ENCODE measurements around the gene AMMECR1L.
A peak's percentile ranks its signal among the peaks of the same experiment; 100 is the strongest.
"Not testable (repeated sequence)": the region's sequence is repeated elsewhere in the genome, so short reads cannot be mapped to it uniquely, and the experiment has no call there.

AMMECR1L gene

DNA sequence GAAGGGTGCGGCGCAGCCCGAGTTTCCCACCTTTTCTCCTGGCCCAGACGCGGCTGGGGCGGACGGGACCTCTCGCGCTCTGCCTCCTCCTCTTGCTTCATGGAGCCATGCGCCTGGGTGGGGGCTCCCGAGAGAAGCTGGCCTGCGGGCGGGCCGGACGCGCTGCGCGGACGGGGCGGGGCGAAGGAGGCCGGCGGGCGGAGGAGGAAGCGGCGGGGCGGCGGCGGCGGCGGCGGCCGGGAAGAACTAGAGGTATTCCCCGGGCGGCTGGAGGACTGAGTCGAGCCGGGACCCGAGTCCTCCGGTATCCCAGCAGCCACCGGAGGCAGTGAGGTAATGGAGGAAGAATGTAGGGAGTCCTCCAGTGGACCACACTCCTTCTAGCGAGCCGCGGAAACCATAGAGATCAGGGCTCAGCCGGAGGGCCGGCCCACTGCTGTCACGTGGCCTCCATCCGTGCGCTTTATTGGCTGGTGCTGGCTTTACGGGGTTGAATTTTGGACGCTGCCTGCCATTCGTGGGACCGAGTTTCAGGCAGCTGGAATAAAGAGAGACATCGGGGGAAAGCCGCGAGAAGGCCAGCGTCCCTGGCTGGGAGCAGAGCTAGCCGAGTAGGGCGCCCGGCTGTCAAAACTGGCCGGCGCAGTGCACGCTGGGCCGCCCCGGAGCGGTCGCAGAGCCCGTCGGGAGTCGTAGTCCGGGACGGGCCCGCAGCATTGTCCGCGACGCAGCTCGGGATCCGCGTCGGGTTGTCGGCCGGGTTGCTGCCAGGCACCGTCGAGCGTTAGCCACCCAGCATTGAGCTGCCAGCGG, at the start of gene AMMECR1L:
TSS of gene AMMECR1L (minus strand) at position 177 of the 813 bp plus-strand sequence. CDS start 11,722 bp downstream, outside the sequence.
- DNase-seq = peak; percentile 49

DNA sequence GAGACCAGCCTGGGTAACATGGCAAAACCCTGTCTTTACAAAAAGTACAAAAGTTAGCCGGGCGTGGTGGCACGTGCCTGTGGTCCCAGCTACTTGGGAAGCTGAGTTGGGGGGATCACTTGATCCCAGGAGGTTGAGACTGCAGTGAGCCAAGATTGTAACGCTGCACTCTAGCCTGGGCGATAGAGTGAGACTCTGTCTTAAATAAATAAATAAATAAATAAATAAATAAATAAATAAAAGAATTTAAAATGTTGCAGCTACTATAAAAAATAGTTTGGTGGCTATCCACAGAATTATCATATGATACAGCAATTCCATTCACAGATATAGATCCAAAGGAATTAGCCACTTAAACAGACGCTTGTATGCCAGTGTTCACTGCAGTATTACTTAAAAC, 49.6 kb upstream of the AMMECR1L start:
- DNase-seq = no peak

DNA sequence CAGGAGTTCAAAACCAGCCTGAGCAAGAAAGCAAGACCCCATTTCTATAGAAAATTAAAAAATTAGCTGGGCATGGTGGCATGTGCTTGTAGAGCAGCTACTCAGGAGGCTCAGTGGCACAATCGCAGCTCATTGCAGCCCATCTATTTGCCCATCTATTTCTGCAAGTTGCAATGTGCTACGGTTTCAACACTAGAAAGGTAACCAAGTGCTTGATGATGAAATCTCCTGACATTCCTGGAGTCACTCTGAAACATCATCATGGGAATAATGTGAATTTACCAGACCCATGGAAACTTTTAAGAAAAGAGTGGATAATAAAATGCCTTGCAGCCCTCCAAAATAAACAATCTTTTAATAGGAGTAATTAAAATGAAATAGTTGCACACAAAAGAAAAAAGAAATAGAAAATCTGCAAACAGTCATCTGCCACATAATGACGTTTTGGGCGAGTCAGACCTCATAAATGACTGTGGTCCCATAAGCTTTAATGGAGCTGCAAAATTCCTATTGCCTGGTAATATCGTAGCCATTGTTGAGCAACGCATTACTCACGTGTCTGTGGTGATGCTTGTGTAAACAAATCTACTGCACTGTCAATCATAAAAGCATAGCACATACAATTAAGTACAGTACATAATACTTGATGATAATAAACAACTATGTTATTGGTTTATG, 46.6 kb upstream of the AMMECR1L start:
- no peak for DNase-seq

DNA sequence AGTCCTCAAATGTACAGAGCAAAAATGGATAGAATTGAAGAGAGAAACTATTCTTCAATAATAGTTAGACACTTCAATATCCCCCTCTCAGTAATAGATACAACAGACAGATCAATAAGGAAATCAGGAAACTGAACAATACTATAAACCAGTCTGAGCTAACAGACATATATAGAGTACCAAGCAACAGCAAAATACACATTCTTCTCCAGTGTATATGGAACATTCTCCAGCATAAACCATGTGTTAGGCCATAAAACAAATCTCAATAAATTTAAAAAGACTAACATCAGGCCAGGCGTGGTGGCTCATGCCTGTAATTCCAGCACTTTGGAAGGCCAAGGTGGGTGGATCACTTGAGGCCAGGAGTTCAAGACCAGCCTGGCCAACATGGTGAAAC, 43.7 kb upstream of the AMMECR1L start:
- DNase-seq = no peak

DNA sequence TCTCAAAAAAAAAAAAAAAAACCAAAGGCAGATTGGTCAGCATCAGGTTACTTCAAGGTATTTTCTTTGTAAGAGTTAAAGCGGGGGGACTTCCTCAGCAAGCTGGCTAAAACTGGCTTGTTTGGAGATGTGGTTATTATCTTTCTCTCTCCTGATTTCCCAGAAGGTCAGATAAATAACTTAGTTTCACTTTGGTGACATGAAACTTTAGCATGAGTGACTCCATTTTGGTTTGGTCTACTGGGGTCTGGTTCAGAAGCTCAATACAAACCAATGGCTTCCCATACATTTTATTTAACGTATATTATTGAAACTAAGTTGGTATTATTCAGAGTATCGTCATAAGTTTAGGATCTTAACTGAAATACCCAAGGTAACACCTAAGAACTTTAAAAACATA, 41.6 kb upstream of the AMMECR1L start:
- no peak for DNase-seq

DNA sequence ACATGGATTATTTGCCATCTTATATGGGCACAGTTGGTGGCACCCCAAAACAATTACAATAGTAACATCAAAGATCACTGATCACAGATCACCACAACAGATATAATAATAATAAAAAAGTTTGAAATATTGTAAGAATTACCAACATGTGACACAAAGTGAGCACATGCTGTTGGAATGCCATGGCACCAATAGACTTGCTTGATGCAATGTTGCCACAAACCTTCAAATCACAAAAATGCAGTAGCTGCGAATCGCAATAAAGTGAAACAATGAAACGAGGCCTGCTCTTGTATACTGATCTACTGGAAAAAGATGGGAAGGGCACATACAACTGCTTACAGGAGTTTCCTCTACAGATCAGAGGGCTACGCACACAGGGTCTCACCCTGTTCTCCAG, 32.2 kb upstream of the AMMECR1L start:
- no peak for DNase-seq

DNA sequence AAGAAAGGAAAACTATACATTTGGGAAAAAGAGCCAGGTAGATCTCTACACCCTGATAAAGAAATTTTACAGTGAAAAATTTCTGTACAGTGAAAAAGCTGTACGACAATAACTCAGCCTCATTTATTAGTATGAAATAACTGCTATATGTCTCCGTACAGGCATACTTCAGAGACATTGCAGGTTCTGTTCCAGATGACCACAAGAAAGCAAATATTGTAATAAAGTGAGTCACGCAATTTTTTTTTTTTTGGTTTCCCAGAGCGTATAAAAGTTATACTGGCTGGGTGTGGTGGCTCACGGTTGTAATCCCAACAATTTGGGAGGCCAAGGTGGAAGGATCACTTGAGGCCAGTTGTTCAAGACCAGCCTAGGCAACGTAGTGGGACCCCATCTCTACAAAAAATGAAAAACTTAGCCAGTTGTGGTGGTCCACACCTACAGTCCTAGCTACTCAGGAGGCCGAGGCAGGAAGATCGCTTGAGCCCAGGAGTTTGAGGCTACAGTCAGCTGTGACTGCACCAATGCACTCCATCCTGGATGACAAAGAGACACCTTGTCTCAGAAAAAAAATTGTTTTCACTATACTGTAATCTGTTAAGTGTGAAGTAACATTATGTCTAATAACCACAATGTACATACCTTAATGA, 28.2 kb upstream of the AMMECR1L start:
- DNase-seq = no peak

DNA sequence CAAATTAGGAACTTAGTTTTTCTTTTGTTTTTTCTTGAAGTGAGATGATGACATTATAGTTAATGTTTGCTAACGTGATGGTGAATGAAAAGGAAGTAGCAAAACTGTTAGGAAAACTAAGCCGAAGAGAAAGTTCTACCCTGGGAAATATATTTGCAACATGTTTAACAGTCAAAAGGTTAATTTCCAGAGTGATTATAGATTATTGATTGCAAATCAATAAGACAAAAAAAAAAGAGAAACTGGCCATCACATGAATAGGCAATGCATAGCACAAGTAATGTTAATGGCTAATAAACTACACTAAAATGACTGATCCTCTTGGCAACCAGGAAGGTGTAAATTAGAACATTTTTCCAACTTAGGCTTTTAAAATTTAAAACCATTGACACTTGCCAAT, 26.0 kb upstream of the AMMECR1L start:
- no peak for DNase-seq

DNA sequence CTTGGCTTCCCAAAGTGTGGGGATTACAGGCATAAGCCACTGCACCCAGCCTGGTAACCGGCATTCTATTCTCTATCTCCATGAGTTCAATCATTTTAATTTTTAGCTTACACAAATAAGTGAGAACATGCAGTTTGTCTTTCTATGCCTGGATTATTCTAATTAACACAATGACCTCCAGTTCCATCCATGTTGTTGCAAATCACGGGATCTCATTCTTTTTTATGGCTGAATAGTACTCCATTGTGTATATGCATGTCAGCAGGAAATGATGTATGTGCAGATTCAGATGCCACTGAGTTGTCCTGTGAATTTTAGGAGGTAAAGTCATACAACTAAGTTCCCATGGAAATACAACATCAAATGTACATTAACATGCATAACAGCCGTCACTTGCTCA, 24.7 kb upstream of the AMMECR1L start:
- no peak for DNase-seq

DNA sequence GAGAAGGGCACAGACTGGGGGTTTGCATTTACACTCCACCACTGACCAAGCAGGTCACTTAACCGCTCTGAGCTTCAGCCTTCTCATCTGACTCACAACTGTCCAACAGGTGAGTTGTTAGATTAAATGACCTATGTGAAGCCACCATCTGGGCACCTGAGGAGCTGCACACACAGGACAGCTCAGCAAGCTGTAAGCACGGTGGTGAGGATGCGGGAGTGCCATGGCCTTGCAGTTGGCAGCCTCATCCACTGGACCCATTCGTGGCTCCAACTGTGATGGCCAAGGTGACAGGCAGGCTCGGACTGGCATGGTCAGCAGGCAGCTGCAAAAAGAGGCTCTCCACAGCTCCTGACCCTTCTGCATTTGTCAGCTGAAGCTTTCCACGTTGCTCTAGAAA, 23.3 kb upstream of the AMMECR1L start:
- DNase-seq = no peak

DNA sequence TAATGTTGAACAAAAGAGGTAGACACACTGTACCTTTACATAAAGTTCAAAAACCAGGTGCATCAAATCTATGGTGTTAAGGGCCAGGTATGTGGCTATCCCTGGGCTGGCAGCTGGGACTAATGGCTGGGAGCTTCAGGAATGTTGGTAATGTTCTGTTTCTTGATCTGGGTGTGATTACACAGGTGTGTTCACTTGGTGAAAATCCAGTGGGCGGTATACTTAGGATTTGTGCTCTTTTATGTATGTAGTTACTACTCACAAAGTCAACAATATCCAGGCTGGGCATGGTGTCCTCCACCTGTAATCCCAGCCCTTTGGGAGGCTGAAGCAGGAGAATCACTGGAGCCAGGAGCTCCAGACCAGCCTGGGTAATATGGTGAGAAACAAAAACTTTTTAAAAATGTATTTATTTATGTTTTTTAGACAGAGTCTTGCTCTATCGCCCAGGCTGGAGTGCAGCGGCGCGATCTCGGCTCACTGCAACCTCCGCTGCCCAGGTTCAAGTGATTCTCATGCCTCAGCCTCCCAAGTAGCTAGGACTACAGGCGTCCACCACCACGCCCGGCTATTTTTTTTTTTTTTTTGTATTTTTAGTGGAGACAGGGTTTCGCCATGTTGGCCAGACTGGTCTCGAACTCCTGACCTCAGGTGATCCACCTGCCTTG, 22.1 kb upstream of the AMMECR1L start:
- DNase-seq = not testable (repeated sequence)

DNA sequence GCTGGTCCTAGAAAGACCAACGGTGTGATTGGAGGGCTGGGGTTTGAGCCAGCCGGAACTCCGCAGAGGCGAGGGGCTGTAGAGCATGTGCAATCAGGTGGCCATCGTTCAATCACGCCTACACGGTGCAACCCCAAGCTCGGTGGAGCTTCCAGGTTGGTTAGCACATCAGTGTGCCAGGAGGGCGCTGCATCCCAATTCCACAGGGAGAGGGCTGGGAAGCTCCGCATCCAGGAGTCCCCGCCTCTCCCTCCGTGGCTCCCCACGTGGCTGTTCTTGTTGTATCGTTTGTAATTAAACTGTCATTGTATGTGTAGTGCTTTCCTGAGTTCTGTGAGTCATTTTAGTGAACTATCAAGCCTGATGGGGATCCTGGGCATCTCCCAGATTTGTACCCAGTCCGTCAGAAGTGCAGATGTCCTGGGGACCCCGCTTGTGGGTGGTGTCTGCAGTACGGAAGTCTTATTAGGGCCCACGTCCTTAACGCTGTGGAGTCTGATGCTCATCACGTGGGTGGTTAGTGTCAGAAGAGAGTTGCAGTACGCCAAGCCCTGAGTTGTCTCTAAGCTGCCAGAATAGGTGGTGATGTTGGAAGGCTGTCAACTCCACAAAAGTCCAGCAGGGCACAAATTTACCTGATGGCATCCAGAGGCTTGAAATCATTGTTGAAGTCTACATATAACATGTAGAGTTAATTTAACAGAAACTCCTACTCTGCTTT, 20.6 kb upstream of the AMMECR1L start:
- DNase-seq = no peak

DNA sequence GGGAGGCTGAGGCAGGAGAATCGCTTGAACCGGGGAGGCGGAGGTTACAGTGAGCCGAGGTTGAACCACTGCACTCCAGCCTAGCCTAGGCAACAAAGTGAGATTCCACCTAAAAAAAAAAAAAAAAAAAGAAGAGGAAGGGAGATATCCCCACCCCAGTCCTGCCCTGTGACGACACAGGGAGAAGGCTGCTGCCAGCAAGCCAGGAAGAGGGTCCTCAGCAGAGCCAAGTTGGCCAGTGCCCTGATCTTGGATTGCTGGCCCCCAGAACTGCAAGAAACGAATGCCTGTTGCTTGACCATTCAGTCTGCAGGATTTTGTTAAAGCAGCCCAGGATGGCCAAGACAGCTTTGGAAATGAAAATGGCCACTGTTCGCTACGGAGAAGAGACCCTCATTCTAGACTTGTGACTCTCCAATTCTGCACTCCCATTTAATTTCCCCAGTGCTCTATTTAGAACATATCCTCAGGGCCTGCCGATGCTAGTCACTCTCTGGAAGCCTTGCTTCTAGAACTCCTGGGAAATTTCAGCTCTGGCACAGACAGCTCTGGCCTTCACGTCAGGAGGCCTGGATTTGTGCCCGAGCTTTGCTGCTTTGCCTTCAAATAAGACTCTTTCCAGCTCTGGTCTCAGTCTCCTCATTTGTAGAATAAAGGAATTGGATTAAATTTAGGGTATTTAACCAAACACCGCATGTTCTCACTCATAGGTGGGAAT, 15.7 kb upstream of the AMMECR1L start:
- DNase-seq = no peak

DNA sequence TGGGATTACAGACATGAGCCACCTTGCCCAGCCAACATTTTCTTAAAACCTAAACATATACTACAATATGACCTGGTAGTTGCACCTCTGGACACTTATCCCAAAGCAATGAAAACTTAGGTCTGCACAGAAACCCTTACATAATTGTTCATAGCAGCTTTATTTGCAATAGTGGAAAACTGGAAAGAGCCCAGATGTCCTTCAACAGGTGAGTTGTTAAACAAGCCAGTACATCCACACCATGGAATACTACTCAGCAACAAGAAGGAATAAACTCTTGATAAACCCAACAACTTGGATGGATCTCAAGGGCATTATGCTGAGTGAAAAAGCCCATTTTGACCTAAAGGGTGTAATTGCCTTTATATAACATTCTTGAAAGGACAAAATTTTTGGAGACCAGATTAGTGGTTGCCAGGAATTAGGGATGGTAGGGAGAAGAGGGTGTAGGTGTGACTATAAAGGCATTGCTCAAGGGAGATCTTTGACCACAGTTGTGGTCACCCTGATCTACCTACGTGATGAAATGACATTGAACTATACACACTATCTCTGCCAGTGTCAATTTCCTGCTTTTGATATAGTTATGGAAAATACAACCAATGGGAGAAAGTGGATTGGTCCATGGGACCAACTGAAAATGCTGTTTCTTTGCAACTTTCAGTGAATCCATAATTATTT, 11.9 kb upstream of the AMMECR1L start:
- DNase-seq = no peak

DNA sequence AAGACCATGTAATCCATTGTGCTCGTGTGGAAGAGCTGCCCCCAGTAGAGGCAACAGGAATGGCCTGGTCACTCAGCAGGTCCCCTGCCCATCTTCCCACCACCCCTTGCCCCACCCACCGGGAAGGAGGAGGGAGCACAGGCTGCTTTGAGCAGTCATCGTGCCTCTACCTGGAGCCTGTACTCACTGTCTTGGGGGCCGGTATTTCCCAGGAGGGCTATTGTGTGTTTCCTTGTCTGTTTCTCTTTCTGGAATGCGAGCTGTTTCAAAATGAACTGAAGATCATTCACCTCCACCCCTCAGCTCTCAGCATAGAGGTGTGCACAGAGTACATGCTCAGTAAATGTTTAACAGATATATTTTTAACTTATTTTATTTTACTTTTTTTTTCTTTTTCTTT, 7.7 kb upstream of the AMMECR1L start:
- DNase-seq = no peak

DNA sequence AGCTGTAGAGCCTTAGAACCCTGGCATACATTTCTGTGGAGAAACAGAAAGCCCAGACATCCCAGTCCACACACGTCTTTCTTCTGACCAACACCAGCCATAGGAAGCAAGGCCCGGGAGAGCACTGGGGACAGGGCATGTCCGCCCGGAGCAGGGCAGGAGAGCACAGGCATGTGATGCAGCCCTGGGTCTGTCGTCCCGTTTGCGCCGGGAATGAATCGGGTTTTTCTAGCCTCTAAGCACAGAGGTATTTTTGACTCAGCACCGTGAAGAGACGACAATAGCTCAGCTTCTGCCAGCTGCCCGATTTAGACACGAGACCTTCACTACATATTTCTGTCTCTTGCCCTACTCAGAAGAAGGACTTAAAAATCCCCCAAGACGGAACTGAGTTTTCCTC, 7.3 kb upstream of the AMMECR1L start:
- DNase-seq = no peak

DNA sequence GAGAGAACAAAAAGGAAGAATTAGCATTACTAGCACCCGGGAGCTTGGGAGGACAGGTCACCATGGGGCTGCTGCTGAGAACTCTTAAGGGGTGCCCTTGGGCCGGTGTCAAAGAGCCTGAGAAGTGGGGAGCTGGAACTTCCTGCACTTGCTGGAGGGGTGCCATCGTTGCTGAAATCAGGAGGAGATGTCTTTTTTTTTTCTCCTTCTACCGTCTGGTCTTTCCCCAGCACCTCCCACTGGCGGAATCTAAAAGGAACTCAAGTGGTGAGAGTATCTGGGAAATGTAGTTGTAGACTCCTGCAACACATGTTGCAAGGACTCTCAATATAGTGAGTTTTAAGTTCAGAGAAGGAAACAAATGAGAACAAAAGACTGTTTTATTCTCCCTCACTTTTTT, 6.1 kb upstream of the AMMECR1L start:
- DNase-seq = no peak

DNA sequence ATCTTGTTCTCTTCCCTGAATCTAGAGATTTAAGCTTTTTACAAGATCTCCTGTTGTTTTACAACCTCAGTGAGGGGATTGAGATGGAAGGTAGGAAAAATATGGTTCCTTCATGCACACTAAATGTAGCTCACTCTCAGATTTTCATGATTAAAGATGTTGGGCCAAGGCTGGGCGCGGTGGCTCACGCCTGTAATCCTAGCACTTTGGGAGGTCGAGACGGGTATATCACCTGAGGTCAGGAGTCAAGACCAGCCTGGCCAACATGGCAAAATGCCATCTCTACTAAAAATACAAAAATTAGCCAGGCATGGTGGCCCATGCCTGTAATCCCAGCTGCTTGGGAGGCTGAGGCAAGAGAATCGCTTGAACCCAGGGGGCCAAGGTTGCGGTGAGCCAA, 5.0 kb upstream of the AMMECR1L start:
- not testable (repeated sequence) for DNase-seq

DNA sequence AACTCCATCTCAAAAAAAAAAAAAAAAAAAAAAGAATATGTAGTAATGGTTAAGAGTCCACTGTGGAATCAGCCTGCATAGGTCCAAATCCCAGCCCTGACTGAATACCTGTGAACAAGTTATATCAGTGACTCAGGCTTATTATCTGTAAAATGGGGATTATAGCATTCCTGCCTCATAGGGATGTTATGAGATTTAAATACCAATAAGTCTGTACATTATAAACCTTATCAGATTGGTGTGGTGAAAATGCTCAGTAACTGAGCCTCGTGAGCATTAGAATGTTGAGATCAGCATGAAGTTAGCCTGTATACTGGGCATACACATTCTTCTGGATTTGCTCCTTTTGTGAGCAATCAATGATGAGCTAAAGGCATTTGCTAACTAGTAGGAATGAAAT, 3.0 kb upstream of the AMMECR1L start:
- DNase-seq = no peak

DNA sequence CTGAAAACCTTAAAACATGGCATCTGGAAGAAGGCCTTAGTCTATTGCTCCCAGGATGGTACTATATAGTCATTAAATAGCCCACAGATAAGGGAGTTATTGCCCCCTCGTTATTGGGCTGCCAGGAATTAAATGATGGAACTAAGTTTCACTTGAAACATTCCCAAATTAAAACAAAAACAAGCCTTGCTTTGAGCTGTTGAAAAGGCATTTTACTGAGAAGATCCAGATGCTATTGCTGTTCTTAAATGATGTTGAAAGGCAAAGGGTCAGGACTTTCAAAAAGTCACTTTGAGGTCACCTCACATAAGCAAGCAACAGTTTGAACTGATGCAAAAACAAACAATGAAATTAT, 2.0 kb upstream of the AMMECR1L start:
- DNase-seq = no peak

DNA sequence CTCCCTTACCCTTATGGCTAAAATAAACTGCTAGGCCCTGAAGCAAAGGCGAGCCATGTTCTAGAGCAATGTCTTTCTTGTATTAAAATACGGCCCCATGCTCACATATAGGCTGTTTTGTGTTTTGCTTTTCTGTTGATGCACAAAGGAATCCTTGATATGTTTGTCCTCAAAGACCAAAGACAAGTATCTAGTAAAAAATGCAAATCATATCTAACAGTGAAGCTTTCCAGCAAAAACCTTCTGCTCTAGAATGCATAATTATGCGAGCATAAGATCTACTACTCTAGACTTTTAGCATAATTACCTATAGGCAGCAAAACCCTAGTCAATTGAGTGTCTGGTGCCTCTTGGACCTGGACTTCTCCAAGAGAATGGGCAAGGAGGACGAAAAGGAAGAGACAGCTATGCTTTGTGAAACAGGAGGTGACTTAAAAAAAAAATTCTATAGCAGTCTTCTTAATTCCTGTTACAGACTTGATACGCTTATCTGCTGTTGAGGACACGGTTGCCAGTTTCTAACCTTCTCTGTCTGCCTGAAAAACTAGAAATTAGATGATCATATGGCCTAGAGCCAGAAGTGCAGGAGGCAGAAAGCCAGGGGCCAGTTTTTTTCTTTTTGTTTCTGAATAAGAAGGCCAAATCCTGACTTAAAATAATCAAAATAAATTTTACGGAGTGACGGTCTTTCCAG, 1.5 kb upstream of the AMMECR1L start:
- no peak for DNase-seq

All from GOT3 (cell line).